GM18861 (cell line): ENCODE results near the gene USP3.

ENCODE experiments used
- ATAC-seq: cut with Tn5 transposase; IDR thresholded peaks from one replicate; pipeline ENCODE4 v1.9.1; 2021; ENCODE audit not compliant: unreplicated experiment

The USP3 gene

GRCh38 chr15:63640146-63640545, 135.8 kb downstream of the USP3 start:
- ATAC-seq, result no peak
